Endothelial cell of umbilical vein (primary cell): ENCODE measurements around the gene NCKAP5. TPM values are rescaled to one million over a fixed set of nuclear protein-coding genes. Genes with fewer than 3 reads are reported as not detected.

Experiments
- BruUV-seq: library from RNA; stranded (reverse); fragments of 400-500 nt; replicated peaks from 2 replicates; lab custom pipeline; 2021; lab: Mats Ljungman, UMichigan
- CTCF ChIA-PET: fragments of 300-600, 350-600 bp; sonication (Branson Sonifier 250); formaldehyde crosslinking; loops from one replicate; lab custom pipeline; 2021; ENCODE audit warnings: antibody characterized with exemption, inconsistent platforms; lab: Charles Lee
- POLR2A ChIA-PET: fragments of 300-600, 350-600 bp; sonication (Branson Sonifier 250); formaldehyde crosslinking; loops from one replicate; lab custom pipeline; 2021; ENCODE audit warnings: antibody characterized with exemption, inconsistent platforms; lab: Charles Lee
- DNase-seq: peaks from one replicate; pipeline ENCODE4 v3.0.0-alpha.2; 2011; ENCODE audit warnings: low read depth, low spot score
- FAIRE-seq: peaks from 2 replicates; lab custom pipeline; 2011; peaks lifted over from hg19 to GRCh38; lab: Jason Lieb, UNC
- H2AFZ ChIP-seq: 2 replicates; pipeline ENCODE4 v1.6.0; 2012; ENCODE audit warnings: low read depth, low read length, control low read depth, inconsistent platforms
- H3K27ac ChIP-seq: 2 replicates; pipeline ENCODE4 v1.5.1; 2011; ENCODE audit warnings: low read depth, mild to moderate bottlenecking, control low read depth, low read length, moderate library complexity; ENCODE audit not compliant: insufficient read depth
- H3K27me3 ChIP-seq, 2 experiments: 2 replicates each; pipeline versions ENCODE4 v1.6.0 to v1.6.1; 2011; ENCODE audit warnings: low read length in 2 of 2, mixed read lengths in 1 of 2; ENCODE audit not compliant: control insufficient read depth in 2 of 2, insufficient read depth in 2 of 2
- H3K36me3 ChIP-seq, 2 experiments: 2 replicates in 1 of 2; 3 replicates in 1 of 2; pipeline ENCODE4 v1.5.1; 2011; ENCODE audit warnings: low read length in 2 of 2, mild to moderate bottlenecking in 1 of 2, moderate library complexity in 1 of 2; ENCODE audit not compliant: control insufficient read depth in 2 of 2, insufficient read depth in 2 of 2; ENCODE audit errors: extremely low read depth in 1 of 2
- H3K4me1 ChIP-seq: 3 replicates; pipeline ENCODE4 v1.5.1; 2011; ENCODE audit warnings: mild to moderate bottlenecking, low read length; ENCODE audit not compliant: control insufficient read depth, insufficient read depth; ENCODE audit errors: extremely low read depth
- H3K4me2 ChIP-seq: 2 replicates; pipeline ENCODE4 v1.6.1; 2011; ENCODE audit warnings: low read length, control low read depth, mixed read lengths; ENCODE audit not compliant: insufficient read depth
- H3K4me3 ChIP-seq, 3 experiments: fragments of 200-600 bp in 1 of 3; sonication (generic), shearing (Covaris generic) in 1 of 3; replicated peaks in 1 of 3; 2 replicates each; pipeline ENCODE4 v1.5.1; 2011 to 2016; ENCODE audit warnings: control low read depth in 3 of 3, low read length in 3 of 3, mild to moderate bottlenecking in 2 of 3, inconsistent platforms in 1 of 3, low read depth in 1 of 3, moderate library complexity in 1 of 3; ENCODE audit not compliant: insufficient read depth in 1 of 3
- H3K79me2 ChIP-seq: 2 replicates; pipeline ENCODE4 v1.6.0; 2012; ENCODE audit warnings: low read length, inconsistent platforms; ENCODE audit not compliant: control insufficient read depth, insufficient read depth
- H3K9ac ChIP-seq: replicated peaks from 2 replicates; pipeline ENCODE3; 2011; ENCODE audit warnings: low read length, control low read depth; ENCODE audit not compliant: insufficient read depth; ENCODE audit errors: extremely low read depth
- H3K9me1 ChIP-seq: replicated peaks from 3 replicates; pipeline ENCODE4 v1.6.0; 2011; ENCODE audit warnings: mild to moderate bottlenecking, low read length; ENCODE audit not compliant: control insufficient read depth, insufficient read depth; ENCODE audit errors: extremely low read depth
- H3K9me3 ChIP-seq: replicated peaks from 2 replicates; pipeline ENCODE4 v1.5.1; 2012; ENCODE audit warnings: low read length, inconsistent platforms; ENCODE audit not compliant: control insufficient read depth, insufficient read depth
- H4K20me1 ChIP-seq: replicated peaks from 2 replicates; pipeline ENCODE3; 2011; ENCODE audit warnings: mild to moderate bottlenecking, low read length; ENCODE audit not compliant: control insufficient read depth, insufficient read depth; ENCODE audit errors: extremely low read depth
- CTCF ChIP-seq, 2 donors: IDR thresholded peaks; 1 replicate in 1 of 2; 2 replicates in 1 of 2; pipeline ENCODE4 v1.5.1; 2011; ENCODE audit warnings: low read length in 2 of 2, mild to moderate bottlenecking in 2 of 2, moderate library complexity in 2 of 2, control low read depth in 1 of 2, inconsistent platforms in 1 of 2, low read depth in 1 of 2; ENCODE audit not compliant: insufficient read depth in 1 of 2; ENCODE audit errors: extremely low read depth in 1 of 2
- EZH2 ChIP-seq: IDR thresholded peaks from 2 replicates; pipeline ENCODE4 v1.6.1; 2012; ENCODE audit warnings: borderline replicate concordance, low read depth, mild to moderate bottlenecking, moderate library complexity, low read length, inconsistent platforms; ENCODE audit not compliant: severe bottlenecking
- JUN ChIP-seq: IDR thresholded peaks from 2 replicates; pipeline ENCODE4 v1.6.1; 2011; ENCODE audit warnings: borderline replicate concordance, low read depth; ENCODE audit not compliant: insufficient read length, insufficient read depth
- MAX ChIP-seq: IDR thresholded peaks from 2 replicates; pipeline ENCODE4 v1.6.1; 2011; ENCODE audit not compliant: insufficient read depth, insufficient read length
- MYC ChIP-seq: IDR thresholded peaks from one replicate; pipeline ENCODE4 v1.6.1; 2011; ENCODE audit warnings: mild to moderate bottlenecking, low read depth, low read length
- POLR2AphosphoS5 ChIP-seq: IDR thresholded peaks from 2 replicates; pipeline ENCODE4 v1.6.1; 2012; ENCODE audit warnings: low read depth, mild to moderate bottlenecking, control low read depth, low read length, moderate library complexity; ENCODE audit not compliant: insufficient read depth
- dilution Hi-C: fragments of 300-500 bp; cut with MboI; formaldehyde crosslinking; loops from one replicate; pipeline ENCODE4 v1.15.0; 2019; ENCODE audit warnings: low sequenced_read_pairs; ENCODE audit not compliant: extremely low pct_ligation_motif_present
- intact Hi-C: fragments of 100-400 bp; cut with micrococcal nuclease; formaldehyde crosslinking; loops from one replicate; pipeline ENCODE4 v1.10.0; 2022
- polyA plus RNA-seq, 4 experiments: library from polyadenylated mRNA; depleted of rRNA in 3 of 4; stranded (reverse) in 3 of 4; unstranded in 1 of 4; fragments of >200 nt; gene quantifications; 2 replicates each; pipeline versions ENCODE4 v1.2.1 to v1.2.3, GENCODE V29; 2011 to 2012; ENCODE audit warnings: missing spikeins in 1 of 4
- total RNA-seq: library from RNA; stranded (reverse); gene quantifications from 2 replicates; pipeline ENCODE4 v1.2.3, GENCODE V29; 2021

The NCKAP5 gene
- total and polyA plus RNA-seq, 2 donors (not counting 3 experiments of a cell fraction or from before 2014, with no cell fraction given) = 0.47 to 3.3 TPM

- Histone ChIP-seq H3K9me3 (no peaks in the 10 kb centered on the region), H2AFZ (no peak overlapping the region), H3K27ac (no peak overlapping the region), H3K4me2 (no peak overlapping the region), H3K36me3 (no peaks in the 10 kb centered on the region), H3K9me1 (no peaks in the 10 kb centered on the region), H3K4me1 (no peaks in the 10 kb centered on the region), H3K27me3 (no peaks in the 10 kb centered on the region), H3K9ac (no peak overlapping the region), H4K20me1 (no peaks in the 10 kb centered on the region), H3K79me2 (no peaks in the 10 kb centered on the region), H3K4me3 (no peak overlapping the region)
- DNase-seq (no peak), FAIRE-seq (no peak)
- dilution Hi-C loops = no loop called here
- BruUV-seq = no TSS peak
- POLR2A ChIA-PET = no interaction called here
- CTCF ChIA-PET = no interaction called here
- TF ChIP-seq MAX (no peak), EZH2 (no peak), CTCF (IDR thresholded peaks at IDR 0.05; ENCODE audit: extremely low read depth in 1 of 2, insufficient read depth in 1 of 2, low read depth in 1 of 2, low read length in 2 of 2) (no peak), POLR2AphosphoS5 (no peak), MYC (no peak), JUN (no peak)
- intact Hi-C loops = no loop called here
Measured at GRCh38 chr2:132863961-132864360, 704.3 kb downstream of the NCKAP5 start.
